Stomach (tissue), 9 donors: ENCODE measurements around the gene HEPHL1. TPM values are rescaled to one million over a fixed set of nuclear protein-coding genes. Genes with fewer than 3 reads are reported as not detected.

Experiments
- DNase-seq, 2 donors: peaks; one replicate each; pipeline versions ENCODE4 v3.0.0 to v3.0.0-alpha.2; 2013 to 2019
- H3K27ac ChIP-seq, 5 donors: fragments of 200-600 bp in 4 of 5; sonication (generic) in 4 of 5; one replicate each; pipeline ENCODE4 v1.5.1; 2013 to 2019; ENCODE audit warnings: mild to moderate bottlenecking in 1 of 5, moderate library complexity in 1 of 5
- H3K27me3 ChIP-seq, 3 donors: fragments of 200-600 bp; sonication (generic); one replicate each; pipeline ENCODE4 v1.5.1; 2017 to 2019; ENCODE audit warnings: mixed run types in 1 of 3
- H3K36me3 ChIP-seq, 4 donors: fragments of 200-600 bp; sonication (generic); 1 replicate in 3 of 4; 2 replicates in 1 of 4; pipeline ENCODE4 v1.5.1; 2016 to 2019
- H3K4me1 ChIP-seq, 4 donors: fragments of 200-600 bp; sonication (generic); one replicate each; pipeline ENCODE4 v1.5.1; 2016 to 2019
- H3K4me3 ChIP-seq, 4 donors: fragments of 200-600 bp; sonication (generic) in 3 of 4; one replicate each; pipeline ENCODE4 v1.5.1; 2016 to 2019; ENCODE audit warnings: mild to moderate bottlenecking in 1 of 4
- H3K9me3 ChIP-seq, 4 donors: fragments of 200-600 bp; sonication (generic); one replicate each; pipeline ENCODE4 v1.5.1; 2016 to 2019
- CTCF ChIP-seq, 7 experiments: fragments of 450-650 bp in 4 of 7; fragments of 200-600 bp in 3 of 7; sonication (generic) in 3 of 7; IDR thresholded peaks; one replicate each; pipeline ENCODE4 v1.5.1; 2016 to 2019; ENCODE audit warnings: antibody characterized with exemption in 7 of 7, control low read depth in 2 of 7, mild to moderate bottlenecking in 1 of 7
- EP300 ChIP-seq: sonication (generic); formaldehyde crosslinking; IDR thresholded peaks from one replicate; pipeline ENCODE4 v1.6.1; 2017; ENCODE audit warnings: antibody characterized with exemption
- POLR2A ChIP-seq, 4 donors: fragments of 450-650 bp; IDR thresholded peaks; one replicate each; pipeline ENCODE4 v1.6.1; 2016; ENCODE audit warnings: antibody characterized with exemption in 4 of 4, control low read depth in 2 of 4, mild to moderate bottlenecking in 1 of 4, moderate library complexity in 1 of 4
- POLR2AphosphoS5 ChIP-seq, 3 donors: sonication (generic); formaldehyde crosslinking; IDR thresholded peaks; one replicate each; pipeline ENCODE4 v1.6.1; 2016; ENCODE audit warnings: antibody characterized with exemption in 3 of 3
- WGBS, 5 donors: extraction: QIAGEN DNeasy Blood & Tissue Kit in 3 of 5; methylation state at CpG; one replicate each; pipeline versions ENCODE4 v1.1.5 to v1.1.7; 2013 to 2018; 5-methylcytosine and 5-hydroxymethylcytosine counted together
- intact Hi-C: fragments of 100-400 bp; cut with DNase I; formaldehyde crosslinking; loops from one replicate; pipeline ENCODE4 v1.15.1; 2023; ENCODE audit warnings: low total_unique reads
- polyA plus RNA-seq, 3 donors: library from polyadenylated mRNA; stranded (reverse); fragments of 200-250 nt; gene quantifications; one replicate each; pipeline ENCODE4 v1.2.3, GENCODE V29; 2013
- total RNA-seq, 5 donors: library from RNA; depleted of rRNA; stranded (reverse); fragments of >200 nt; gene quantifications; one replicate each; pipeline versions ENCODE4 v1.1.0 to v1.2.3, GENCODE V29; 2014 to 2016
- donor health status: healthy with polysubstance abuse.
- donor health status: Bipolar disorder and iron deficiency.
- donor health status: healthy.

Gene HEPHL1
- total and polyA plus RNA-seq, 8 donors, result 0.60 TPM; not detected in 7

- H3K4me1 ChIP-seq, result no peaks in the 10 kb centered on the region
- H3K9me3 ChIP-seq, result peaks cover 0 to 16% (median 8%) of the 10 kb centered on the region in 4 donors
- DNase-seq, result no peak
- intact Hi-C loops, result no loop called here
- WGBS, 5 donors, result 71 to 80% (median 74%) methylated on average over 2 of the region's 2 CpGs
- H3K27ac ChIP-seq, result no peak overlapping the region
- no peak overlapping the region for H3K4me3 ChIP-seq
- H3K27me3 ChIP-seq, result no peaks in the 10 kb centered on the region
- no peak for TF ChIP-seq CTCF (IDR thresholded peaks at IDR 0.05)
- TF ChIP-seq EP300, result no peak
- no peak for TF ChIP-seq POLR2AphosphoS5 (IDR thresholded peaks at IDR 0.05)
- TF ChIP-seq POLR2A (IDR thresholded peaks at IDR 0.05), result no peak
- H3K36me3 ChIP-seq, result no peaks in the 10 kb centered on the region
Measured at GRCh38 chr11:94024547-94024946, 3.4 kb downstream of the HEPHL1 start.

GRCh38 chr11:94025690-94026394 lies 4.7 kb downstream of the HEPHL1 start:
- intact Hi-C loops, result no loop called here
- H3K9me3 ChIP-seq, result peaks cover 0 to 16% (median 8%) of the 10 kb centered on the region in 4 donors
- DNase-seq, result no peak
- no peak overlapping the region for H3K4me3 ChIP-seq
- TF ChIP-seq POLR2AphosphoS5 (IDR thresholded peaks at IDR 0.05) (no peak), POLR2A (IDR thresholded peaks at IDR 0.05) (no peak), CTCF (IDR thresholded peaks at IDR 0.05) (no peak), EP300 (no peak)
- H3K27ac ChIP-seq, result no peak overlapping the region
- no peaks in the 10 kb centered on the region for H3K4me1 ChIP-seq
- WGBS, 5 donors, result 57 to 71% (median 62%) methylated on average over 2 of the region's 2 CpGs
- H3K36me3 ChIP-seq, result no peaks in the 10 kb centered on the region
- no peaks in the 10 kb centered on the region for H3K27me3 ChIP-seq

GRCh38 chr11:94027210-94027609 lies 6.1 kb downstream of the HEPHL1 start:
- no peak overlapping the region for H3K4me3 ChIP-seq
- peaks cover 0 to 16% (median 8%) of the 10 kb centered on the region in 4 donors for H3K9me3 ChIP-seq
- no peaks in the 10 kb centered on the region for H3K4me1 ChIP-seq
- TF ChIP-seq EP300 (no peak), CTCF (IDR thresholded peaks at IDR 0.05) (no peak), POLR2AphosphoS5 (IDR thresholded peaks at IDR 0.05) (no peak), POLR2A (IDR thresholded peaks at IDR 0.05) (no peak)
- no peak for DNase-seq
- no peaks in the 10 kb centered on the region for H3K36me3 ChIP-seq
- WGBS, 5 donors, result 88 to 93% (median 92%) methylated on average over 5 of the region's 5 CpGs
- intact Hi-C loops, result no loop called here
- no peak overlapping the region for H3K27ac ChIP-seq
- no peaks in the 10 kb centered on the region for H3K27me3 ChIP-seq

- Histone ChIP-seq H3K27me3 (no peaks in the 10 kb centered on the region), H3K4me1 (no peaks in the 10 kb centered on the region), H3K9me3 (peaks cover 0 to 16% (median 8%) of the 10 kb centered on the region in 4 donors), H3K4me3 (no peak overlapping the region), H3K27ac (no peak overlapping the region), H3K36me3 (no peaks in the 10 kb centered on the region)
- 60 to 87% (median 84%) methylated on average over 2 of the region's 2 CpGs for WGBS, 5 donors
- DNase-seq, result peak in 1 of 2 donors; percentile 28
- intact Hi-C loops, result no loop called here
- TF ChIP-seq CTCF (IDR thresholded peaks at IDR 0.05), result no peak
- TF ChIP-seq EP300, result no peak
- no peak for TF ChIP-seq POLR2A (IDR thresholded peaks at IDR 0.05)
- no peak for TF ChIP-seq POLR2AphosphoS5 (IDR thresholded peaks at IDR 0.05)
Measured at GRCh38 chr11:94028436-94028835, 7.3 kb downstream of the HEPHL1 start.
